PC-9 (cell line): Measurements from ENCODE around the gene NOX5. TPM values are rescaled to one million over a fixed set of nuclear protein-coding genes. Genes with fewer than 3 reads are reported as not detected.
A peak's percentile ranks its signal among the peaks of the same experiment; 100 is the strongest.

Source experiments
- BruUV-seq: library from RNA; stranded (reverse); fragments of 400-500 nt; replicated peaks from 2 replicates; lab custom pipeline; 2021; lab: Mats Ljungman, UMichigan
- CTCF ChIA-PET: fragments of 300-600 bp; sonication (Branson Sonifier 250); formaldehyde crosslinking; loops from one replicate; lab custom pipeline; 2022; ENCODE audit warnings: antibody characterized with exemption; lab: Charles Lee
- POLR2A ChIA-PET: fragments of 300-600 bp; sonication (Branson Sonifier 250); formaldehyde crosslinking; loops from one replicate; lab custom pipeline; 2022; ENCODE audit warnings: antibody characterized with exemption; ENCODE audit not compliant: unreplicated experiment; lab: Charles Lee
- DNase-seq, 2 experiments: peaks; one replicate each; pipeline versions ENCODE4 v3.0.0 to v3.0.0-alpha.2; 2015 to 2022; ENCODE audit warnings: mixed read lengths in 1 of 2
- H2AFZ ChIP-seq: fragments of 200-600 bp; sonication (generic); 2 replicates; pipeline ENCODE4 v1.8.1; 2017; ENCODE audit warnings: antibody characterized with exemption
- H3F3A ChIP-seq: fragments of 200-600 bp; sonication (generic); 2 replicates; pipeline ENCODE4 v1.8.1; 2017; ENCODE audit warnings: antibody characterized with exemption, mild to moderate bottlenecking, low read depth; ENCODE audit not compliant: insufficient read depth
- H3K27ac ChIP-seq: fragments of 200-600 bp; sonication (generic); 2 replicates; pipeline ENCODE4 v1.6.1; 2016; ENCODE audit warnings: mixed run types
- H3K27me3 ChIP-seq: fragments of 200-600 bp; sonication (generic); 2 replicates; pipeline ENCODE4 v1.6.1; 2016; ENCODE audit warnings: low read depth, mixed run types; ENCODE audit not compliant: insufficient read depth
- H3K36me3 ChIP-seq: fragments of 200-600 bp; sonication (generic); 2 replicates; pipeline ENCODE4 v1.6.1; 2016; ENCODE audit warnings: low read depth, mixed run types
- H3K4me1 ChIP-seq: fragments of 200-600 bp; sonication (generic); replicated peaks from 2 replicates; pipeline ENCODE4 v1.6.1; 2016; ENCODE audit warnings: mixed run types; ENCODE audit not compliant: insufficient read depth
- H3K4me2 ChIP-seq: fragments of 200-600 bp; sonication (generic); 2 replicates; pipeline ENCODE4 v1.6.1; 2017; ENCODE audit warnings: mixed run types
- H3K4me3 ChIP-seq: fragments of 200-600 bp; sonication (generic); 2 replicates; pipeline ENCODE4 v1.6.1; 2016; ENCODE audit warnings: mixed run types
- H3K79me2 ChIP-seq: fragments of 200-600 bp; sonication (generic); 2 replicates; pipeline ENCODE4 v1.6.1; 2017; ENCODE audit warnings: low read depth, mixed run types
- H3K9me2 ChIP-seq: fragments of 200-600 bp; sonication (generic); 2 replicates; pipeline ENCODE4 v1.8.1; 2017; ENCODE audit warnings: mild to moderate bottlenecking; ENCODE audit not compliant: insufficient read depth
- H3K9me3 ChIP-seq: fragments of 200-600 bp; sonication (generic); 2 replicates; pipeline ENCODE4 v1.8.1; 2016; ENCODE audit warnings: low read depth; ENCODE audit not compliant: insufficient read depth
- H4K20me1 ChIP-seq: fragments of 200-600 bp; sonication (generic); 2 replicates; pipeline ENCODE4 v1.8.1; 2017; ENCODE audit not compliant: insufficient read depth
- EZH2 ChIP-seq: fragments of 200-600 bp; sonication (generic); IDR thresholded peaks from 2 replicates; pipeline ENCODE4 v1.8.0; 2017; ENCODE audit warnings: antibody characterized with exemption, low read depth
- intact Hi-C: fragments of 100-400 bp; cut with micrococcal nuclease; formaldehyde crosslinking; loops from one replicate; pipeline ENCODE4 v1.10.0; 2022; ENCODE audit not compliant: unreplicated experiment
- total RNA-seq: library from RNA; stranded (reverse); gene quantifications from 2 replicates; pipeline ENCODE4 v1.2.3, GENCODE V29; 2021
- TF ChIP-seq, protein P1 (sequence below): fragments of 200-600 bp; sonication (generic); conservative IDR thresholded peaks from 2 replicates; pipeline ENCODE4 v1.6.1; 2017; ENCODE audit warnings: mixed run types, antibody characterized with exemption, mild to moderate bottlenecking, moderate library complexity

NOX5 gene
- total RNA-seq, 1 experiment from 2014 or later = 1.5 TPM

DNA sequence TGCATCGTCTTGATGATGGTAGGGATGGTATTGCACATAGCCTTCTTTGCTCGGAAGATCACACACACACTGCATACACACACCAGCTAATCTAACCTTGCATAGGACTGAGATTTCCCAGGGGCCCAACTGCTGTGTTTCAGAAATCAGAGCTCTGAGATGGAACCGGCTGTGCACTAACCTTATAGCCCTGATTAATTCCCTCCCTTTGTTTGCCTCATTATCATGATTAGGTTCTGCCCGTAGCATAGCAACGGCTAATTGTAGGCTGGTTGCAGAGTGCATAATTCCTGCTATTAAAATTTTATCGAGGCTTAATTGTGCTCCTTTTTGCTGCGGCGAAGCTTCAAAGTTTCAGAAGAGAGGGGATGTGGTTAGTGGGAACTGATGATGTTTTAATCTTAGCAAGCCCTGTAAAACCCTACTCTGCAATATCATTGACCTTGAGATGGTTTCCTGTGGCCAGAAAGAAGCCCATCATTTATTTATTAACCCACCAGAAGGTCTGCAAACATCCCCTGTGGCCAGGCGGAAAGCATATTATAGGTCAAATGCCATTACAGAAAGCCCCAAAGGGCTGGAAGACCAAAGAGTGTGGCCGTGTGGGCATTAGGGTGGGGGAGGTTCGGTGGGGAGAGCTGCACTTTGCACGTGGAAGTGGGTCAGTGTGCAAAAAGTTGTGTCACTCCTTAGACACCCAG is 89.7 kb downstream of the NOX5 start:
- no TSS peak for BruUV-seq
- no peaks in the 10 kb centered on the region for H4K20me1 ChIP-seq
- ChIA-PET POLR2A (interaction anchor here (0.6 kb wide), 1 partner anchor 14 kb away, joined by 4 read pairs; no protein-coding TSS in a partner anchor), CTCF (no interaction called here)
- H3K9me2 ChIP-seq = no peaks in the 10 kb centered on the region
- H3K4me1 ChIP-seq = no peaks in the 10 kb centered on the region
- H3K4me2 ChIP-seq = no peak overlapping the region
- H3F3A ChIP-seq = no peaks in the 10 kb centered on the region
- no peak for TF ChIP-seq EZH2
- TF ChIP-seq, protein P1, sequence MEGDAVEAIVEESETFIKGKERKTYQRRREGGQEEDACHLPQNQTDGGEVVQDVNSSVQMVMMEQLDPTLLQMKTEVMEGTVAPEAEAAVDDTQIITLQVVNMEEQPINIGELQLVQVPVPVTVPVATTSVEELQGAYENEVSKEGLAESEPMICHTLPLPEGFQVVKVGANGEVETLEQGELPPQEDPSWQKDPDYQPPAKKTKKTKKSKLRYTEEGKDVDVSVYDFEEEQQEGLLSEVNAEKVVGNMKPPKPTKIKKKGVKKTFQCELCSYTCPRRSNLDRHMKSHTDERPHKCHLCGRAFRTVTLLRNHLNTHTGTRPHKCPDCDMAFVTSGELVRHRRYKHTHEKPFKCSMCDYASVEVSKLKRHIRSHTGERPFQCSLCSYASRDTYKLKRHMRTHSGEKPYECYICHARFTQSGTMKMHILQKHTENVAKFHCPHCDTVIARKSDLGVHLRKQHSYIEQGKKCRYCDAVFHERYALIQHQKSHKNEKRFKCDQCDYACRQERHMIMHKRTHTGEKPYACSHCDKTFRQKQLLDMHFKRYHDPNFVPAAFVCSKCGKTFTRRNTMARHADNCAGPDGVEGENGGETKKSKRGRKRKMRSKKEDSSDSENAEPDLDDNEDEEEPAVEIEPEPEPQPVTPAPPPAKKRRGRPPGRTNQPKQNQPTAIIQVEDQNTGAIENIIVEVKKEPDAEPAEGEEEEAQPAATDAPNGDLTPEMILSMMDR = no peak
- no peaks in the 10 kb centered on the region for H3K9me3 ChIP-seq
- intact Hi-C loops = no loop called here
- no peak overlapping the region for H3K27ac ChIP-seq
- H3K27me3 ChIP-seq = no peaks in the 10 kb centered on the region
- no peak for DNase-seq
- H2AFZ ChIP-seq = no peak overlapping the region
- H3K79me2 ChIP-seq = no peaks in the 10 kb centered on the region
- H3K4me3 ChIP-seq = no peak overlapping the region
- no peaks in the 10 kb centered on the region for H3K36me3 ChIP-seq

- Histone ChIP-seq H3K27ac (no peak overlapping the region), H3K9me2 (no peaks in the 10 kb centered on the region), H3K79me2 (no peaks in the 10 kb centered on the region), H3K4me3 (no peak overlapping the region), H4K20me1 (no peaks in the 10 kb centered on the region), H3K27me3 (no peaks in the 10 kb centered on the region), H3K4me2 (no peak overlapping the region), H3F3A (no peaks in the 10 kb centered on the region), H2AFZ (no peak overlapping the region), H3K9me3 (no peaks in the 10 kb centered on the region), H3K36me3 (no peaks in the 10 kb centered on the region), H3K4me1 (no peaks in the 10 kb centered on the region)
- no TSS peak for BruUV-seq
- ChIA-PET CTCF (interaction anchor here (0.6 kb wide), 1 partner anchor 20 kb away, joined by 3 read pairs; no protein-coding TSS in a partner anchor), POLR2A (no interaction called here)
- no peak for DNase-seq
- intact Hi-C loops = no loop called here
- TF ChIP-seq, protein P1 = no peak
- no peak for TF ChIP-seq EZH2
These were observed 91.0 kb downstream of the NOX5 start for GRCh38 chr15:69105451-69105985.

- ChIA-PET CTCF (interaction anchor here (0.6 to 0.7 kb wide), 2 partner anchors 11 to 19 kb away, joined by 3 to 11 read pairs; no protein-coding TSS in a partner anchor), POLR2A (interaction anchor here (0.6 kb wide), 1 partner anchor 30 kb away, joined by 4 read pairs; no protein-coding TSS in a partner anchor)
- Histone ChIP-seq H2AFZ (0 out of 2 replicates have a peak overlapping the region, but pooled peaks have one; percentile 2), H3K4me2 (no peak overlapping the region), H3K4me1 (no peaks in the 10 kb centered on the region), H3K79me2 (no peaks in the 10 kb centered on the region), H3K4me3 (no peak overlapping the region), H3K9me2 (no peaks in the 10 kb centered on the region), H3K27ac (no peak overlapping the region), H3F3A (no peaks in the 10 kb centered on the region), H3K9me3 (no peaks in the 10 kb centered on the region), H3K36me3 (no peaks in the 10 kb centered on the region), H4K20me1 (no peaks in the 10 kb centered on the region), H3K27me3 (no peaks in the 10 kb centered on the region)
- intact Hi-C loops = no loop called here
- BruUV-seq = no TSS peak
- DNase-seq = peak in 1 of 2 experiments; percentile 61
- TF ChIP-seq EZH2 = no peak
- TF ChIP-seq, protein P1 = no peak
These were observed 92.6 kb downstream of the NOX5 start for GRCh38 chr15:69107025-69107620.

Other genes with a start within 250 kb of the NOX5 start
- gene ANP32A, start 193.8 kb upstream of the NOX5 start, total RNA-seq = 151 and 182 TPM in 2 replicates
- not detected in 2 replicates for gene SPESP1, start 84.2 kb upstream of the NOX5 start, total RNA-seq
- 24.7 and 31.3 TPM in 2 replicates for gene GLCE, start 145.9 kb downstream of the NOX5 start, total RNA-seq